Liver (tissue), 9 donors: Measurements from ENCODE around the gene PPP1R36. TPM values are rescaled to one million over a fixed set of nuclear protein-coding genes. Genes with fewer than 3 reads are reported as not detected.

Experiments
- DNase-seq: peaks from one replicate; pipeline ENCODE4 v3.0.0-alpha.2; 2017; ENCODE audit warnings: low spot score
- H3K27ac ChIP-seq, 2 donors: one replicate each; pipeline ENCODE4 v1.7.0; 2013; ENCODE audit warnings: inconsistent platforms in 2 of 2, low read length in 2 of 2, control low read depth in 1 of 2, low read depth in 1 of 2, mild to moderate bottlenecking in 1 of 2
- H3K27me3 ChIP-seq, 4 donors: one replicate each; pipeline versions ENCODE4 v1.6.1 to v1.7.0; 2013; ENCODE audit warnings: low read length in 3 of 4, inconsistent platforms in 1 of 4, mild to moderate bottlenecking in 1 of 4, moderate library complexity in 1 of 4; ENCODE audit not compliant: control insufficient read depth in 4 of 4, insufficient read depth in 4 of 4
- H3K36me3 ChIP-seq, 4 donors: one replicate each; pipeline versions ENCODE4 v1.6.1 to v1.7.0; 2013; ENCODE audit warnings: low read length in 3 of 4, mild to moderate bottlenecking in 3 of 4, low read depth in 1 of 4, moderate library complexity in 1 of 4; ENCODE audit not compliant: control insufficient read depth in 4 of 4, insufficient read depth in 3 of 4
- H3K4me1 ChIP-seq, 4 donors: one replicate each; pipeline versions ENCODE4 v1.6.1 to v1.7.0; 2013; ENCODE audit warnings: low read length in 3 of 4, mild to moderate bottlenecking in 3 of 4, moderate library complexity in 1 of 4; ENCODE audit not compliant: control insufficient read depth in 4 of 4, insufficient read depth in 4 of 4
- H3K4me3 ChIP-seq, 3 donors: one replicate each; pipeline versions ENCODE4 v1.6.1 to v1.7.0; 2013; ENCODE audit warnings: low read length in 3 of 3, control low read depth in 1 of 3, low read depth in 1 of 3, mild to moderate bottlenecking in 1 of 3
- H3K9ac ChIP-seq, 2 donors: one replicate each; pipeline ENCODE4 v1.7.0; 2013; ENCODE audit warnings: low read length in 2 of 2, mild to moderate bottlenecking in 2 of 2, moderate library complexity in 2 of 2, control low read depth in 1 of 2, low read depth in 1 of 2
- H3K9me3 ChIP-seq, 4 donors: one replicate each; pipeline versions ENCODE4 v1.6.1 to v1.7.0; 2013; ENCODE audit warnings: low read length in 3 of 4; ENCODE audit not compliant: control insufficient read depth in 4 of 4
- EGR1 ChIP-seq, 2 donors: IDR thresholded peaks; 2 replicates each; pipeline ENCODE4 v1.6.1; 2016 to 2018; ENCODE audit warnings: antibody characterized with exemption in 2 of 2, low read depth in 2 of 2
- FOXA1 ChIP-seq: IDR thresholded peaks from 2 replicates; pipeline ENCODE4 v1.6.1; 2016; ENCODE audit warnings: antibody characterized with exemption
- FOXA2 ChIP-seq: IDR thresholded peaks from 2 replicates; pipeline ENCODE4 v1.6.1; 2016; ENCODE audit warnings: antibody characterized with exemption
- GABPA ChIP-seq, 2 donors: IDR thresholded peaks in 1 of 2; conservative IDR thresholded peaks in 1 of 2; 2 replicates each; pipeline ENCODE4 v1.6.1; 2016; ENCODE audit warnings: antibody characterized with exemption in 2 of 2, mild to moderate bottlenecking in 1 of 2, moderate library complexity in 1 of 2
- HNF4A ChIP-seq, 2 donors: conservative IDR thresholded peaks; 2 replicates each; pipeline ENCODE4 v1.6.1; 2016; ENCODE audit warnings: antibody characterized with exemption in 2 of 2, mild to moderate bottlenecking in 2 of 2
- HNF4G ChIP-seq: IDR thresholded peaks from 2 replicates; pipeline ENCODE4 v1.6.1; 2016; ENCODE audit warnings: antibody characterized with exemption
- JUND ChIP-seq, 2 donors: IDR thresholded peaks; 2 replicates each; pipeline ENCODE4 v1.6.1; 2016; ENCODE audit warnings: antibody characterized with exemption in 2 of 2
- NR2F2 ChIP-seq: IDR thresholded peaks from 2 replicates; pipeline ENCODE4 v1.6.1; 2016; ENCODE audit warnings: antibody characterized with exemption
- RAD21 ChIP-seq, 2 donors: IDR thresholded peaks; 2 replicates each; pipeline ENCODE4 v1.6.1; 2016; ENCODE audit warnings: antibody characterized with exemption in 2 of 2, mild to moderate bottlenecking in 2 of 2
- REST ChIP-seq: IDR thresholded peaks from 2 replicates; pipeline ENCODE4 v1.6.1; 2016; ENCODE audit warnings: antibody characterized with exemption, mild to moderate bottlenecking
- WGBS: extraction: QIAGEN DNeasy Blood & Tissue Kit; methylation state at CpG from one replicate; pipeline ENCODE4 v1.1.7; 2013; 5-methylcytosine and 5-hydroxymethylcytosine counted together
- polyA plus RNA-seq, 2 donors: library from polyadenylated mRNA; stranded (reverse) in 1 of 2; unstranded in 1 of 2; fragments of 200-250 nt in 1 of 2; fragments of >200 nt in 1 of 2; fragmentation: Nextera tagmentation in 1 of 2; extraction: Ambion mirVana in 1 of 2; gene quantifications; one replicate each; pipeline versions ENCODE4 v1.2.1 to v1.2.3, GENCODE V29; 2013 to 2015
- total RNA-seq, 2 donors: library from RNA; depleted of rRNA; stranded (reverse); fragments of >200 nt; gene quantifications; one replicate each; pipeline ENCODE4 v1.2.3, GENCODE V29; 2014
- TF ChIP-seq, protein P1 (sequence below): fragments of 150-350 bp; IDR thresholded peaks from 2 replicates; pipeline ENCODE4 v1.5.1; 2017; ENCODE audit warnings: improper control_type of control experiment, low read depth, low read length; ENCODE audit not compliant: missing input control
- TF ChIP-seq, protein P2 (sequence below): IDR thresholded peaks from 2 replicates; pipeline ENCODE4 v1.6.1; 2016; ENCODE audit warnings: antibody characterized with exemption
- TF ChIP-seq, protein P3 (sequence below): IDR thresholded peaks from 2 replicates; pipeline ENCODE4 v1.6.1; 2016; ENCODE audit warnings: antibody characterized with exemption
- donor health status: healthy.
- donor health status: healthy.
- donor health status: healthy.
- donor health status: healthy.
- donor health status: healthy.

Gene PPP1R36
- total and polyA plus RNA-seq, 4 donors, result 0.08 to 0.09 (median 0.08) TPM; not detected in 1

DNA sequence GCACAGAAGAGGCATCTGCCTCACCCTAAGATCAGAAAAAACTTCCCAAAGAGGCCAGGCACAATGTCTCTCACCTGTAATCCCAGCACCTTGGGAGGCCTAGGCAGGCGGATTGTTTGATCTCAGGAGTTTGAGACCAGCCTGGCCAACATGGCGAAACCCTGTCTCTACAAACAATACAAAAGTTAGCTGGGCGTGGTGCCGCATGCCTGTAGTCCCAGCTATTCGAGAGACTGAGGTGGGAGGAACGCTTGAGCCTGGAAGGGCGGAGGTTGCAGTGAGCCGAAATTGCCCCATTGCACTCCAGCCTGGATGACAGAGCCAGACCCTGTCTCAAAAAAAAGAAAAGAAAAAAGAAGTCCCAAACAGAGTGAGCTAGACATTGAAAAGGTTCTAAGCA, 40.7 kb upstream of the PPP1R36 start:
- WGBS, result 89% methylated on average over 8 of the region's 8 CpGs

DNA sequence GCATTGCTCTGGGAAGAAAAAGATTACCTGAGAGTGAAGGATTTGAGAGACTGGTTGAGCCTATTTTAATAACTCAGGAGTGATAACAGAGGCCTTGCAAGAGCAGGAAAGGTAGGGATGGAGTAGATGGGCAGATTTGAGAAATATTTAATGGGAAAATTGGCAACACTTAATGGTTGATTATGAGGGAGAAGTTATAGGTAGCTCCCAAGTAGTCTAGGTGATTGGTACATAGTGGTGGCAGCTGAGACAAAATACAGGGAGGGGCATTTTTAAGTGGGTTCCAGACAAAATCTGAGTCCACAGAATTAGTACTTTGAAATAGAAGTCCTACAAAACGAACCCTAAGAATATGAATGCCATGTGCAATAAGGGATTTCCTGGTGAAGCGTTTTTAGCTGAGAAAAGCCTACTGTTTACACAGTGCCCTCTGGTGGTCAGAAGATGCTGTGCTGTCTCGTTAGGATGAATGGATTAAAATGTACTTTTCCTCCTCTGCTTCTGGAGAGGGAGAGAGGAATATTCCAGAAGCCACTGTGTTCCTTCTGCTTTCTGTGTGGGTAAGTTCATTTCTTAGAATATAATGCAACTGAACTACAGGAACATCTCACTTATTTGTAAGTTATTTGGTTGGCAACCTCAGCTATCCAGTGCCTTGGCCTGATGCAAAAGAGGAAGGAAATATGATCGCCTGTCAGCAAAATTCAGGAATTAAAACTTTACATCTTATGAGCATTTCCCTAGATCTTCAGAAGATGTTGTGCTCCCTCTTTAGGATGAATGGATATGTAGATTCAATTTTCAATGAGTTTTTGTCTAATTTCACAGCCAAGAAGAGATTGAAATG, 38.7 kb upstream of the PPP1R36 start:
- Histone ChIP-seq H3K36me3 (no peaks in the 10 kb centered on the region), H3K4me3 (no peak overlapping the region), H3K27me3 (no peaks in the 10 kb centered on the region), H3K9ac (peak overlapping the region in 1 of 2 donors; percentile 38), H3K9me3 (no peaks in the 10 kb centered on the region), H3K4me1 (peaks cover 0 to 28% (median 14%) of the 10 kb centered on the region in 4 donors), H3K27ac (peak overlapping the region; percentile 46 to 63)
- TF ChIP-seq RAD21 (IDR thresholded peaks at IDR 0.05) (peak; percentile 83 to 90), EGR1 (IDR thresholded peaks at IDR 0.05; ENCODE audit: low read depth in 2 of 2) (no peak)
- TF ChIP-seq, protein P1, sequence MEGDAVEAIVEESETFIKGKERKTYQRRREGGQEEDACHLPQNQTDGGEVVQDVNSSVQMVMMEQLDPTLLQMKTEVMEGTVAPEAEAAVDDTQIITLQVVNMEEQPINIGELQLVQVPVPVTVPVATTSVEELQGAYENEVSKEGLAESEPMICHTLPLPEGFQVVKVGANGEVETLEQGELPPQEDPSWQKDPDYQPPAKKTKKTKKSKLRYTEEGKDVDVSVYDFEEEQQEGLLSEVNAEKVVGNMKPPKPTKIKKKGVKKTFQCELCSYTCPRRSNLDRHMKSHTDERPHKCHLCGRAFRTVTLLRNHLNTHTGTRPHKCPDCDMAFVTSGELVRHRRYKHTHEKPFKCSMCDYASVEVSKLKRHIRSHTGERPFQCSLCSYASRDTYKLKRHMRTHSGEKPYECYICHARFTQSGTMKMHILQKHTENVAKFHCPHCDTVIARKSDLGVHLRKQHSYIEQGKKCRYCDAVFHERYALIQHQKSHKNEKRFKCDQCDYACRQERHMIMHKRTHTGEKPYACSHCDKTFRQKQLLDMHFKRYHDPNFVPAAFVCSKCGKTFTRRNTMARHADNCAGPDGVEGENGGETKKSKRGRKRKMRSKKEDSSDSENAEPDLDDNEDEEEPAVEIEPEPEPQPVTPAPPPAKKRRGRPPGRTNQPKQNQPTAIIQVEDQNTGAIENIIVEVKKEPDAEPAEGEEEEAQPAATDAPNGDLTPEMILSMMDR, result peak; percentile 94
- WGBS, result 20% methylated on average over 4 of the region's 4 CpGs
- peak; percentile 66 for DNase-seq

More for the DNA sequence above, 40.7 kb upstream of the PPP1R36 start:
- no peaks in the 10 kb centered on the region for H3K27me3 ChIP-seq
- peaks cover 0 to 33% (median 18%) of the 10 kb centered on the region in 4 donors for H3K4me1 ChIP-seq
- no peak overlapping the region for H3K9ac ChIP-seq
- no peak overlapping the region for H3K4me3 ChIP-seq
- no peak overlapping the region for H3K27ac ChIP-seq
- no peaks in the 10 kb centered on the region for H3K9me3 ChIP-seq
- TF ChIP-seq, protein P2, sequence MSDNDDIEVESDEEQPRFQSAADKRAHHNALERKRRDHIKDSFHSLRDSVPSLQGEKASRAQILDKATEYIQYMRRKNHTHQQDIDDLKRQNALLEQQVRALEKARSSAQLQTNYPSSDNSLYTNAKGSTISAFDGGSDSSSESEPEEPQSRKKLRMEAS, result no peak
- TF ChIP-seq RAD21 (IDR thresholded peaks at IDR 0.05) (no peak), REST (no peak), NR2F2 (no peak), FOXA2 (no peak), GABPA (IDR thresholded peaks at IDR 0.05 in 1 of 2, conservative IDR thresholded peaks at IDR 0.05 in 1 of 2) (no peak), HNF4A (conservative IDR thresholded peaks at IDR 0.05) (no peak), JUND (IDR thresholded peaks at IDR 0.05) (no peak), HNF4G (no peak), FOXA1 (no peak), EGR1 (IDR thresholded peaks at IDR 0.05; ENCODE audit: low read depth in 2 of 2) (no peak)
- TF ChIP-seq, protein P3, sequence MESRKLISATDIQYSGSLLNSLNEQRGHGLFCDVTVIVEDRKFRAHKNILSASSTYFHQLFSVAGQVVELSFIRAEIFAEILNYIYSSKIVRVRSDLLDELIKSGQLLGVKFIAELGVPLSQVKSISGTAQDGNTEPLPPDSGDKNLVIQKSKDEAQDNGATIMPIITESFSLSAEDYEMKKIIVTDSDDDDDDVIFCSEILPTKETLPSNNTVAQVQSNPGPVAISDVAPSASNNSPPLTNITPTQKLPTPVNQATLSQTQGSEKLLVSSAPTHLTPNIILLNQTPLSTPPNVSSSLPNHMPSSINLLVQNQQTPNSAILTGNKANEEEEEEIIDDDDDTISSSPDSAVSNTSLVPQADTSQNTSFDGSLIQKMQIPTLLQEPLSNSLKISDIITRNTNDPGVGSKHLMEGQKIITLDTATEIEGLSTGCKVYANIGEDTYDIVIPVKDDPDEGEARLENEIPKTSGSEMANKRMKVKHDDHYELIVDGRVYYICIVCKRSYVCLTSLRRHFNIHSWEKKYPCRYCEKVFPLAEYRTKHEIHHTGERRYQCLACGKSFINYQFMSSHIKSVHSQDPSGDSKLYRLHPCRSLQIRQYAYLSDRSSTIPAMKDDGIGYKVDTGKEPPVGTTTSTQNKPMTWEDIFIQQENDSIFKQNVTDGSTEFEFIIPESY, result no peak
- H3K36me3 ChIP-seq, result no peaks in the 10 kb centered on the region
- no peak for DNase-seq
